HepG2 (cell line): ENCODE results near the gene CAND2. TPM values are rescaled to one million over a fixed set of nuclear protein-coding genes. Genes with fewer than 3 reads are reported as not detected.

Experiments
- DRAP1 ChIP-seq: IDR thresholded peaks from 2 replicates; pipeline ENCODE4 v1.6.1; 2016; ENCODE audit warnings: missing genetic modification reagents, missing compliant biosample characterization
- FOXC1 ChIP-seq: sonication (generic); formaldehyde crosslinking; IDR thresholded peaks from 2 replicates; pipeline ENCODE4 v1.8.0; 2022; ENCODE audit warnings: mild to moderate bottlenecking, missing genetic modification reagents, borderline replicate concordance
- FOXJ3 ChIP-seq: sonication (generic); formaldehyde crosslinking; IDR thresholded peaks from 2 replicates; pipeline ENCODE4 v1.4.0; 2020; ENCODE audit warnings: missing genetic modification reagents, mild to moderate bottlenecking, borderline replicate concordance
- GPBP1L1 ChIP-seq: sonication (generic); formaldehyde crosslinking; IDR thresholded peaks from 2 replicates; pipeline ENCODE4 v1.5.0; 2020; ENCODE audit warnings: mild to moderate bottlenecking, missing genetic modification reagents
- HDAC1 ChIP-seq: sonication (generic); formaldehyde crosslinking; IDR thresholded peaks from 2 replicates; pipeline ENCODE4 v1.5.1; 2020; ENCODE audit warnings: mild to moderate bottlenecking, missing genetic modification reagents
- HMG20A ChIP-seq: IDR thresholded peaks from 2 replicates; pipeline ENCODE4 v1.6.1; 2016; ENCODE audit warnings: borderline replicate concordance
- HMG20B ChIP-seq: conservative IDR thresholded peaks from 2 replicates; pipeline ENCODE4 v1.6.1; 2016; ENCODE audit warnings: missing genetic modification reagents, missing compliant biosample characterization
- HOMEZ ChIP-seq: IDR thresholded peaks from 2 replicates; pipeline ENCODE4 v1.6.1; 2016; ENCODE audit warnings: low read depth
- JDP2 ChIP-seq: sonication (generic); formaldehyde crosslinking; IDR thresholded peaks from 2 replicates; pipeline ENCODE4 v1.8.1; 2022; ENCODE audit warnings: missing genetic modification reagents, borderline replicate concordance
- KAT7 ChIP-seq: IDR thresholded peaks from 2 replicates; pipeline ENCODE4 v1.6.1; 2018; ENCODE audit warnings: borderline replicate concordance, missing compliant biosample characterization
- NFYB ChIP-seq: sonication (generic); formaldehyde crosslinking; IDR thresholded peaks from 2 replicates; pipeline ENCODE4 v1.4.0; 2020; ENCODE audit warnings: missing genetic modification reagents
- NR3C1 ChIP-seq: sonication (generic); formaldehyde crosslinking; IDR thresholded peaks from 2 replicates; pipeline ENCODE4 v1.4.0; 2020; ENCODE audit warnings: missing genetic modification reagents
- RERE ChIP-seq: IDR thresholded peaks from 2 replicates; pipeline ENCODE4 v1.6.1; 2016; ENCODE audit warnings: low read depth, missing genetic modification reagents, missing compliant biosample characterization
- SETDB1 ChIP-seq: sonication (generic); formaldehyde crosslinking; IDR thresholded peaks from 2 replicates; pipeline ENCODE4 v1.5.1; 2020; ENCODE audit warnings: missing genetic modification reagents, mild to moderate bottlenecking, borderline replicate concordance
- ZNF121 ChIP-seq: sonication (generic); formaldehyde crosslinking; IDR thresholded peaks from 2 replicates; pipeline ENCODE4 v1.5.0; 2020; ENCODE audit warnings: mild to moderate bottlenecking, missing genetic modification reagents
- ZNF574 ChIP-seq: sonication (generic); formaldehyde crosslinking; IDR thresholded peaks from 2 replicates; pipeline ENCODE4 v1.4.0; 2020; ENCODE audit warnings: missing genetic modification reagents
- ZSCAN30 ChIP-seq: sonication (generic); formaldehyde crosslinking; IDR thresholded peaks from 2 replicates; pipeline ENCODE4 v1.5.0; 2020; ENCODE audit warnings: mild to moderate bottlenecking, missing genetic modification reagents
- polyA plus RNA-seq, 8 experiments: library from polyadenylated mRNA; depleted of rRNA in 3 of 8; stranded (reverse) in 7 of 8; unstranded in 1 of 8; fragments of >200 nt; fragmentation: Illumina TruSeq in 4 of 8; extraction: Trizol in 4 of 8; gene quantifications; 2 replicates each; pipeline versions ENCODE4 v1.2.1 to v1.2.3, GENCODE V29; 2011 to 2016; ENCODE audit warnings: low read depth in 4 of 8, missing spikeins in 1 of 8, mixed read lengths in 1 of 8; ENCODE audit not compliant: insufficient read depth in 1 of 8
- total RNA-seq, 5 experiments: library from RNA; depleted of rRNA; stranded (reverse); fragments of >200 nt; fragmentation: Illumina TruSeq; extraction: Trizol; gene quantifications; 2 replicates each; pipeline ENCODE4 v1.2.3, GENCODE V29; 2016; ENCODE audit warnings: low read depth in 1 of 5

The CAND2 gene
- total and polyA plus RNA-seq, 2 of the 13 experiments (the other 11 are each of a cell fraction or from before 2014, with no cell fraction given) = 0.01 TPM; not detected in 1

- TF ChIP-seq GPBP1L1 (CRISPR knock-in tag) = no peak
- TF ChIP-seq NFYB (CRISPR knock-in tag) = peak; percentile 51
- no peak for TF ChIP-seq JDP2 (CRISPR knock-in tag)
- no peak for TF ChIP-seq HMG20A (CRISPR knock-in tag)
- no peak for TF ChIP-seq RERE
- TF ChIP-seq HDAC1 = peak; percentile 56
- peak; percentile 64 for TF ChIP-seq DRAP1 (CRISPR knock-in tag)
- TF ChIP-seq ZNF121 (CRISPR knock-in tag) = no peak
- TF ChIP-seq NR3C1 (CRISPR knock-in tag) = no peak
- TF ChIP-seq FOXC1 = no peak
- no peak for TF ChIP-seq KAT7 (CRISPR knock-in tag)
- no peak for TF ChIP-seq FOXJ3 (CRISPR knock-in tag)
- TF ChIP-seq SETDB1 (CRISPR knock-in tag) = no peak
- TF ChIP-seq HMG20B (CRISPR knock-in tag) = no peak
- no peak for TF ChIP-seq ZNF574 (CRISPR knock-in tag)
- TF ChIP-seq ZSCAN30 (CRISPR knock-in tag) = no peak
- peak; percentile 32; the same call in 1 of the 2 replicates for TF ChIP-seq HOMEZ (CRISPR knock-in tag)
These were observed 13.7 kb downstream of the CAND2 start (continued) for GRCh38 chr3:12810013-12810780.
